Hippocampal formation (tissue), 2 donors: ENCODE data around the gene ANO1.
"Not testable (repeated sequence)": the region's sequence is repeated elsewhere in the genome, so short reads cannot be mapped to it uniquely, and the experiment has no call there.

Source experiments
- DNase-seq, 2 donors: peaks; one replicate each; lab custom pipeline; 2025; lab: John Stamatoyannopoulos, UW

Gene ANO1

GRCh38 chr11:70209391-70209912 lies 131.3 kb downstream of the ANO1 start:
- no peak for DNase-seq

- no peak for DNase-seq
Measured at GRCh38 chr11:70210051-70210501, 132.0 kb downstream of the ANO1 start.

DNA sequence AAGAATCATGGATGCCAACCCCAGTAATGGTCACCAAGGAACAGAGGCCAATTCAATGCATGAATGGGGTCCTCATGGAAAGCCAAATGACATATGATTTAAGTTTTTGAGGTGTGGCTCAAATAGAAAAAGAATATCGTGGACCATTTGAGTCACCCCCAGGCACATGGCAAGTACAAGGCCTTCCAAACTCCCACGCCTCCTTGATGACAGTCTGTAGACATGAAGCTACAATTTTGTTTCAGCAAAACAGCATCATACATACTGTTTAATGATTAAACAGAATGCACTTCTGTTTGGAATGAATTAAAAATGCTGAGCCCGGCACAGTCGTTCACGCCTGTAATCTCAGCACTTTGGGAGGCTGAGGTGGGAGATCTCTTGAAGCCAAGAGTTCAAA lies 132.4 kb downstream of the ANO1 start:
- no peak for DNase-seq

DNA sequence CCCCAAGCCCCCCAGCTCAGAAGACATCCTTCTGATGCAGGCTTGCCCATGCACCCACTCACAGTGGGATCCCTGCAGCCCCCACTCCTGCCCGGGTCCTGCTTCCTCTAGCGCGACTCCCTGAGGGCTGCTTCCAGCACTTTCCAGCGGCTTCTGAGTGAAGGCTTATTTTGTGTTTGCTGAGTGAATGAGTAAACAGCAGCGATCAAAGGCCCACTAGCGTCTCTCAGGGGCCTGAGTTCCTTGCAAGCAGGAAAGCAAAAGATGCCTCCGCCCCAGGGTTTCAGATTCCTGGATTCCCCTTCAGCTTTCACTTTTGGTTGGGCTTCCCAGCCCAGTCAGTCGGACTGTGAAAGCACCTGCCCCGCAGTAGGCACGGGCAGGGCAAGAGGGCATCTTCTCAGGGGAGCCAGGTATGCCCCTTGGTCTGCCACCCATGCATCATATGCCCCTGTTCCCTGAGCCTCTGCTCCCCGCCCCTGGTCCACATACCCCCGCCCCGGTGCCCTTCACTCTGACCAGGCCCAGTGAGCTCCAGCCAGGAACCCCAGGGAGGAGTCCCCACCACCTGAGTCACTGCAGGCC lies 134.2 kb downstream of the ANO1 start:
- DNase-seq, result no peak

DNA sequence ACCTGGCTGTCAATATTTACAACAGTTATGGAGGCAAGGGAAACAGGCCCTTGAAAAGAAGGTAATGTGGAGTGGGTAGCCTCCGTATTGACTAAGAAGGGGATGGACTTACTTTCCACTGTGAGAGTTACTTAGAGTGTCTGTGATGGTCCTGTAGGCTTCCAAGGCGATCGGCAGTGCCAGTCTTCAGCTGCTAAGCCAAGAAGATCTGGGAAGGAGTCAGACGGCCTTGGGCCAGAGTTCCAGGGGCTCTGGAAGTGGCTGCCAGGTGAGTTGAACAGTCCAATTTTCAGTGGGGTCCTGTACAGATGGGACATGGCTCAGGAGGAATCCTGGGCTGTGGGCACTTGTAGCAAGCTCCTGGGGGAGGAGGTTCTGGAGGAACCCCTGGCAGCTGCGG lies 139.3 kb downstream of the ANO1 start:
- not testable (repeated sequence) for DNase-seq

DNA sequence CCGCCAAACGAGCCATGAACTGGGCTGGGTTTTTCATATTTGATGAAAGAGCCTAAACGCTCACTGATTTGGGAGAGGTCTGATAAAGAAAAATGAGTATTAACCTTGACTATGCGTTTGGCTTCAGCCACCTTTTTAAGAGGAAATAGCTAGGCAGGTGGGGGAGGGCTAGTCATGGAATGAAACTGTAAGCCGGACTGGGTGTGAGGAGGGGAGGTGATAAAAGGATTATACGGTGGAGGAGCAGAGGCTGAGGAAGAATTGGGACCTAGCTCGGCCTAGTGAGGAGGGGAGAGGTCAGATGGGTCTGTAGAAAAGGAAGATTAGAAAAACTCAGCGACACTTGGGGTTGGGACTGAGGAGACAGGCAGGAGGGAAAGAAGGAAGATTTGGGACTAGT lies 140.0 kb downstream of the ANO1 start:
- DNase-seq, result not testable (repeated sequence)

DNA sequence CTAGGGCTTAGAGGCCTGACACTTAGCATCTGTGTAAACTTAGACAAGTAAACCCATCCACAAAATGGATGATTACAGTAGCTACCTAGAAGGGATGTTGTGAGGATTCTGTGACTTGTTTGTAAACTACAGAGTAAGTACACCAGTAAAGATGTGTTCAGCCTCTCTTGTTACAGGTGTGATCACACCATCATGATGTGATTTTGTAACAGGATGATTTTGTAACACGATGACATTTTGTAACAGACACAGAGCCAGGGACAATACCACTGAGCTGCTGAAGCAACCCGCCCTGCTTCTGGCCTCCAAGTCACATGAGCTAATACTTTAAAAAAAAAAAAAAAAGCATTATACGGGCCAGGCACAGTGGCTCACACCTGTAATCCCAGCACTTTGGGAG lies 142.0 kb downstream of the ANO1 start:
- no peak for DNase-seq

- no peak for DNase-seq
Measured at GRCh38 chr11:70220920-70221319, 142.8 kb downstream of the ANO1 start.

DNA sequence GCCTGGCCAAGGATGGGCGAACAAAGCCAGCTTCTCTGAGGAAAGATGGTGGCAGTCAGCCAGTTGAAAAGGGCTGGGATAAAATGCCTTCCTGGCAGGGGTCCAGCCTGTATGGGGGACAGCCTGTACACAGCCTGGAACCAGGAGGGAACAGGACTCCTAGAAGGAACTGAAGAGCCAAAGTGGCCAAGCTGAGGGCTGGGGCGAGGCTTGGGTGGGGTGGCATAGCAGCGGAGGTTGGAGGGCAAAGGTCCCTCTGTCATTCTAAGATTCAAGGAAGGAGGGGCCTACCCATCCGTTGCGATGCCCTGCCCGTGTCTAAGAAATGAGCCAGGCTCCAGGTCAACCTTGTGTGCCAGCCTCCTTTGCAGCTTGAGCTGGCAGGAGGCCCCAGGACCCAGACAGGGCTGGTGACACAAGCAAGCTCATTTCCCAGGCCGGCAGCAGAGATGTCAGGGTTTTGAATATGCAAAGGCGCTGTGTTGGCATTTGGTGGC lies 147.6 kb downstream of the ANO1 start:
- no peak for DNase-seq

DNA sequence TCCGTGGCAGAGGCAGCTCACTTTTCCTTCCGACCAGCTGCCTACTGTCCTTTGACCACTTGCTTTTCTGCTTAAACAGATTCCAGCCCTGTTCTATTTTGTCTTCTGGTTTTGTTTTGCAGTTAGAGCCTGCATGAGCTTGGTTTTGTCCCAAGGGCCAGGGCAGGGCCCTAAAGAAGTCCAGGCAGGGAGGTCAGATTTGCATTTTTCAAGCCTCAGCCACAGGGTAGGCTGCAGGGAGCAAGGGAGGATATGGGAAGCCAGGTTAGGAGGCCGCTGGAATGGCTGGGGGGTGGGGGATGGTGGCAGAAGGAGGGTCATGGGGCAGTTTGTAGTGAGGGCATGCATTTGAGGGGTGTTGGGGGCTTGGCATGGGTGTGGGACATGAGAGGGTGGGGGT lies 148.1 kb downstream of the ANO1 start:
- no peak for DNase-seq

DNA sequence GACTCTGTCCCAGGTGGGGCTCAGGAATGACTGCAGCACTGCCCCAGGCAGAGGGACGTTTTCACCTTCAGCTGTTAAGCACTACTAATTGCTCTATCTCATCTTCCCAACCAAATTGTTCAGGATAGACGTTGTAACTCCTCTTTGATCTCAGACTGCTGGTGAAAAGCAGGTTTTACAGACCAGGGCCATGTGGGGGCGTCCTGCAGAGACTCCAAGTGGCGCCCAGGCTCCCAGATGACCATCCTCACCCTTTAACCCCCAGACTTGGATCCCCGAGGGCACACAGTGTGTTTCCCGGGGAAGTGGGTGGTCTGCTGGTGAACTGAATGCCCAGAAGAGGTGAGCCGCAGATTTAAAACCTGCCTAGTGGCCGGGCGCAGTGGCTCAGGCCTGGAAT lies 148.8 kb downstream of the ANO1 start:
- DNase-seq, result no peak

DNA sequence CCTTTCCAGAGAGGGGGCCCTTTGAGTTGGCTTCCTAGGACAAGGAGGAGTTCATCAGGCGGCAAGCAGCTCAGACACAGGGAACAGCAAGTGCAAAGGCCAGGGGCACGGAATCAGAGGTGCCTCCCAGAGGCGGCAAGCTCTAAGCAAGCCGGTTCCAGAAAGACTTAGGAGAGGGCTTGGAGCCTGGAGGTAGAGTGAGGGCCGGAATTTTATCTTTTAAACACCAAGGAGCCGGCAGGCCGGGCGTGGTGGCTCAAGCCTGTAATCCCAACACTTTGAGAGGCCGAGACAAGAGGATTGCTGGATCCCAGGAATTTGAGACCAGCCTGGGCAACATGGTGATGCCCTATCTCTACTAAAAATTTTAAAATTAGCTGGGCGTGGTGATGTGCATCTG lies 151.6 kb downstream of the ANO1 start:
- no peak for DNase-seq

GRCh38 chr11:70230151-70230839 lies 152.2 kb downstream of the ANO1 start:
- DNase-seq, result no peak

GRCh38 chr11:70230840-70231710 lies 153.0 kb downstream of the ANO1 start:
- DNase-seq, result no peak

GRCh38 chr11:70233034-70233433 lies 154.9 kb downstream of the ANO1 start:
- no peak for DNase-seq

- DNase-seq, result no peak
Measured at GRCh38 chr11:70233511-70233934, 155.4 kb downstream of the ANO1 start.

- no peak for DNase-seq
Measured at GRCh38 chr11:70233962-70234361, 155.8 kb downstream of the ANO1 start.
